Neural cell (in vitro differentiated cells): ENCODE data around the gene GPR18. TPM values are rescaled to one million over a fixed set of nuclear protein-coding genes. Genes with fewer than 3 reads are reported as not detected.

Experiments used
- H2AFZ ChIP-seq: fragments of 200-600, 300-800 bp; sonication (generic), shearing (Covaris generic); 2 replicates; pipeline ENCODE4 v1.6.0; 2014; ENCODE audit warnings: low read depth, mild to moderate bottlenecking, antibody characterized with exemption, low read length, moderate library complexity
- H3F3A ChIP-seq: fragments of 200-600 bp; shearing (Covaris generic); 2 replicates; pipeline ENCODE4 v1.6.1; 2016; ENCODE audit warnings: mild to moderate bottlenecking, moderate library complexity, mixed read lengths, antibody characterized with exemption, low read length; ENCODE audit not compliant: insufficient read depth, poor library complexity, severe bottlenecking
- H3K27ac ChIP-seq: fragments of 200-600, 300-800 bp; sonication (generic), shearing (Covaris generic); 2 replicates; pipeline ENCODE4 v1.5.1; 2014; ENCODE audit warnings: mild to moderate bottlenecking, low read length, moderate library complexity
- H3K27me3 ChIP-seq: fragments of 300-800, 200-600 bp; sonication (generic), shearing (Covaris generic); 2 replicates; pipeline ENCODE4 v1.6.0; 2014; ENCODE audit warnings: mild to moderate bottlenecking, low read depth, low read length, moderate library complexity; ENCODE audit not compliant: insufficient read depth
- H3K36me3 ChIP-seq: fragments of 300-800, 200-600 bp; sonication (generic), shearing (Covaris generic); 2 replicates; pipeline ENCODE4 v1.5.1; 2014; ENCODE audit warnings: mild to moderate bottlenecking, antibody characterized with exemption, low read length, moderate library complexity; ENCODE audit not compliant: insufficient read depth
- H3K4me2 ChIP-seq: fragments of 300-800, 200-600 bp; sonication (generic), shearing (Covaris generic); 2 replicates; pipeline ENCODE4 v1.6.0; 2014; ENCODE audit warnings: mild to moderate bottlenecking, low read length
- H3K4me3 ChIP-seq: fragments of 300-800, 200-600 bp; sonication (generic), shearing (Covaris generic); 2 replicates; pipeline ENCODE4 v1.5.1; 2014; ENCODE audit warnings: mild to moderate bottlenecking, low read length, moderate library complexity
- H3K79me2 ChIP-seq: fragments of 200-600 bp; shearing (Covaris generic); replicated peaks from 2 replicates; pipeline ENCODE4 v1.6.0; 2014; ENCODE audit warnings: mild to moderate bottlenecking, low read length, moderate library complexity; ENCODE audit not compliant: insufficient read depth
- H3K9ac ChIP-seq: fragments of 300-800, 200-600 bp; sonication (generic), shearing (Covaris generic); 2 replicates; pipeline ENCODE4 v1.6.1; 2016; ENCODE audit warnings: mild to moderate bottlenecking, low read length, mixed read lengths
- H3K9me2 ChIP-seq: fragments of 200-600 bp; shearing (Covaris generic); 2 replicates; pipeline ENCODE4 v1.6.1; 2016; ENCODE audit warnings: mild to moderate bottlenecking, low read length, mixed read lengths; ENCODE audit not compliant: insufficient read depth
- H3K9me3 ChIP-seq: fragments of 200-600, 300-800 bp; sonication (generic), shearing (Covaris generic); 2 replicates; pipeline ENCODE4 v1.6.1; 2016; ENCODE audit warnings: mild to moderate bottlenecking, mixed run types, low read length, moderate library complexity, mixed read lengths
- H4K20me1 ChIP-seq: fragments of 200-600 bp; shearing (Covaris generic); 2 replicates; pipeline ENCODE4 v1.6.1; 2016; ENCODE audit warnings: mild to moderate bottlenecking, mixed run types; ENCODE audit not compliant: insufficient read depth
- CTCF ChIP-seq: fragments of 450-650 bp; IDR thresholded peaks from 2 replicates; pipeline ENCODE4 v1.5.1; 2014; ENCODE audit warnings: antibody characterized with exemption, mild to moderate bottlenecking, moderate library complexity; ENCODE audit not compliant: poor library complexity, severe bottlenecking
- EP300 ChIP-seq: fragments of 450-650 bp; conservative IDR thresholded peaks from 2 replicates; pipeline ENCODE4 v1.6.1; 2014; ENCODE audit warnings: antibody characterized with exemption, mild to moderate bottlenecking, moderate library complexity; ENCODE audit not compliant: poor library complexity, severe bottlenecking
- EZH2 ChIP-seq: fragments of 200-600, 300-800 bp; shearing (Covaris generic), sonication (generic); IDR thresholded peaks from 2 replicates; pipeline ENCODE4 v1.6.1; 2014; ENCODE audit warnings: antibody characterized with exemption, low read length, borderline replicate concordance, mild to moderate bottlenecking; ENCODE audit not compliant: insufficient read depth, poor library complexity, severe bottlenecking
- MXI1 ChIP-seq: fragments of 450-650 bp; conservative IDR thresholded peaks from 2 replicates; pipeline ENCODE4 v1.6.1; 2014; ENCODE audit warnings: antibody characterized with exemption, mild to moderate bottlenecking; ENCODE audit not compliant: poor library complexity, severe bottlenecking
- POLR2AphosphoS5 ChIP-seq: IDR thresholded peaks from 2 replicates; pipeline ENCODE4 v1.6.1; 2012
- RAD21 ChIP-seq: fragments of 450-650 bp; conservative IDR thresholded peaks from 2 replicates; pipeline ENCODE4 v1.6.1; 2014; ENCODE audit warnings: antibody characterized with exemption, mild to moderate bottlenecking, moderate library complexity
- REST ChIP-seq: IDR thresholded peaks from 2 replicates; pipeline ENCODE4 v1.6.1; 2012; ENCODE audit warnings: borderline replicate concordance
- SMC3 ChIP-seq: fragments of 450-650 bp; conservative IDR thresholded peaks from 2 replicates; pipeline ENCODE4 v1.6.1; 2014; ENCODE audit warnings: antibody characterized with exemption, mild to moderate bottlenecking, moderate library complexity; ENCODE audit not compliant: poor library complexity
- TAF1 ChIP-seq: IDR thresholded peaks from 2 replicates; pipeline ENCODE4 v1.6.1; 2012; ENCODE audit warnings: low read depth
- polyA plus RNA-seq: library from polyadenylated mRNA; depleted of rRNA; stranded (reverse); fragments of >200 nt; gene quantifications from 2 replicates; pipeline ENCODE4 v1.2.3, GENCODE V29; 2014

Gene GPR18
- polyA plus RNA-seq, 1 donor from 2014 or later, result not detected

- no peaks in the 10 kb centered on the region for H4K20me1 ChIP-seq
- H2AFZ ChIP-seq, result no peak overlapping the region
- H3K4me2 ChIP-seq, result no peak overlapping the region
- H3K9ac ChIP-seq, result no peak overlapping the region
- H3K9me3 ChIP-seq, result no peaks in the 10 kb centered on the region
- H3K27me3 ChIP-seq, result no peaks in the 10 kb centered on the region
- H3F3A ChIP-seq, result no peaks in the 10 kb centered on the region
- TF ChIP-seq EZH2 (no peak), MXI1 (no peak), SMC3 (no peak), POLR2AphosphoS5 (no peak), REST (no peak), EP300 (no peak), CTCF (no peak)
- H3K4me3 ChIP-seq, result no peak overlapping the region
- no peaks in the 10 kb centered on the region for H3K79me2 ChIP-seq
- H3K36me3 ChIP-seq, result no peaks in the 10 kb centered on the region
- no peak overlapping the region for H3K27ac ChIP-seq
- no peaks in the 10 kb centered on the region for H3K9me2 ChIP-seq
Measured at GRCh38 chr13:99267927-99268326, 9.7 kb upstream of the GPR18 start.

DNA sequence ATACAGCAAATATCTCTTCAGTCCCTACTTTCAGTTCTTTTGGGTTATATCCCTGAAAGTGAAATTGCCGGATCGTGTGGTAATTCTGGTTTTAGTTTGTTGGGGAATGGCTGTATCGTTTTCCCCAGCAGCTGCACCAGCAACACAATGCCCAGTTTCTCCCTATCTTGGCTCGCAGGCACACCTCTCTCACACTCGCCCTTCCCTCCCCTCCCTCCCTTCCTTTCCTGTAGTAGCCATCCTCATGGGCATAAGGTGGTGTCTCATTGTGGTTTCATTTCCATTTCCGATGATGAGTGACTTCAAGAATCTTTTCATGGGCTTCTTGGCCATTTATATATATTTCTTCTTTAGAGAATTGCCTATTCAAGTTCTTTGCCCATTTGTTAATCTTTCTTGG, 8.6 kb upstream of the GPR18 start:
- Histone ChIP-seq H3F3A (no peaks in the 10 kb centered on the region), H3K4me3 (no peak overlapping the region), H3K9me2 (no peaks in the 10 kb centered on the region), H3K4me2 (no peak overlapping the region), H3K27ac (no peak overlapping the region), H3K9ac (no peak overlapping the region), H3K36me3 (no peaks in the 10 kb centered on the region), H2AFZ (no peak overlapping the region), H3K9me3 (no peaks in the 10 kb centered on the region), H4K20me1 (no peaks in the 10 kb centered on the region), H3K27me3 (no peaks in the 10 kb centered on the region), H3K79me2 (no peaks in the 10 kb centered on the region)
- TF ChIP-seq EP300 (no peak), TAF1 (no peak), RAD21 (no peak), SMC3 (no peak), REST (no peak), MXI1 (no peak), POLR2AphosphoS5 (no peak), EZH2 (no peak), CTCF (no peak)
